K562 (cell line): ENCODE data around the gene MPND. TPM values are rescaled to one million over a fixed set of nuclear protein-coding genes. Genes with fewer than 3 reads are reported as not detected.

ENCODE experiments used
- ATAC-seq: fragments of 200-7000 bp; cut with Tn5 transposase; 3 replicates; pipeline ENCODE4 v1.9.1; 2020; ENCODE audit warnings: moderate library complexity
- BruUV-seq: library from RNA; stranded (reverse); fragments of 400-500 nt; replicated peaks from 2 replicates; lab custom pipeline; 2021; lab: Mats Ljungman, UMichigan
- CTCF ChIA-PET: fragments of 300-600 bp; formaldehyde crosslinking; extraction: SDS; loops from one replicate; lab custom pipeline; 2021; ENCODE audit warnings: low intra/inter-chr PET ratio; lab: Yijun Ruan, JAX
- POLR2A ChIA-PET: fragments of 300-600, 350-650 bp; sonication (Branson Sonifier 250); formaldehyde crosslinking; extraction: SDS; loops from one replicate; lab custom pipeline; 2021; ENCODE audit warnings: antibody characterized with exemption, inconsistent platforms; lab: Yijun Ruan, JAX
- DNase-seq, 4 experiments: peaks; one replicate each; pipeline versions ENCODE4 v3.0.0 to v3.0.0-alpha.2; 2011 to 2018; ENCODE audit warnings: low spot score in 3 of 4, mixed read lengths in 3 of 4; ENCODE audit errors: extremely low read depth in 1 of 4
- FAIRE-seq: peaks from 2 replicates; lab custom pipeline; 2011; peaks lifted over from hg19 to GRCh38; lab: Jason Lieb, UNC
- H2AFZ ChIP-seq: 2 replicates; pipeline ENCODE4 v1.6.0; 2011; ENCODE audit warnings: low read depth, low read length, control low read depth, inconsistent platforms
- H3K27ac ChIP-seq: fragments of 200-600 bp; 3 replicates; pipeline ENCODE4 v1.8.0; 2011; ENCODE audit warnings: low read depth, mild to moderate bottlenecking, control low read depth, inconsistent platforms, low read length, moderate library complexity, mixed read lengths; ENCODE audit errors: extremely low read depth
- H3K27me3 ChIP-seq, 2 experiments: fragments of 300-600 bp in 1 of 2; 2 replicates in 1 of 2; 3 replicates in 1 of 2; pipeline versions ENCODE4 v1.6.0 to v1.8.0; 2011; ENCODE audit warnings: inconsistent platforms in 2 of 2, low read length in 2 of 2, mild to moderate bottlenecking in 1 of 2, mixed read lengths in 1 of 2, moderate library complexity in 1 of 2; ENCODE audit not compliant: control insufficient read depth in 2 of 2, insufficient read depth in 2 of 2
- H3K36me3 ChIP-seq: fragments of 300-600 bp; 3 replicates; pipeline ENCODE4 v1.8.0; 2011; ENCODE audit warnings: mild to moderate bottlenecking, low read length, inconsistent platforms; ENCODE audit not compliant: control insufficient read depth, insufficient read depth
- H3K4me1 ChIP-seq, 2 experiments: fragments of 200-600 bp in 1 of 2; replicated peaks in 1 of 2; 2 replicates in 1 of 2; 3 replicates in 1 of 2; pipeline versions ENCODE4 v1.5.1 to v1.8.0; 2011; ENCODE audit warnings: inconsistent platforms in 2 of 2, low read length in 2 of 2, mild to moderate bottlenecking in 1 of 2, mixed read lengths in 1 of 2, moderate library complexity in 1 of 2; ENCODE audit not compliant: control insufficient read depth in 2 of 2, insufficient read depth in 2 of 2
- H3K4me2 ChIP-seq: 2 replicates; pipeline ENCODE4 v1.6.1; 2011; ENCODE audit warnings: low read length, control low read depth, inconsistent platforms, mixed read lengths; ENCODE audit not compliant: insufficient read depth
- H3K4me3 ChIP-seq: fragments of 200-600 bp; sonication (generic), shearing (Covaris generic); 2 replicates; pipeline ENCODE4 v1.5.1; 2016; ENCODE audit warnings: control low read depth, inconsistent platforms
- H3K79me2 ChIP-seq: fragments of 200-600 bp; 3 replicates; pipeline ENCODE4 v1.8.0; 2011; ENCODE audit warnings: low read length, inconsistent platforms; ENCODE audit not compliant: control insufficient read depth, insufficient read depth
- H3K9ac ChIP-seq, 2 experiments: 2 replicates each; pipeline versions ENCODE4 v1.6.0 to v1.6.1; 2011; ENCODE audit warnings: low read depth in 2 of 2, low read length in 2 of 2, control low read depth in 1 of 2, inconsistent platforms in 1 of 2, mild to moderate bottlenecking in 1 of 2, mixed read lengths in 1 of 2; ENCODE audit not compliant: insufficient read depth in 1 of 2
- H3K9me1 ChIP-seq: one replicate; pipeline ENCODE4 v1.6.0; 2011; ENCODE audit warnings: inconsistent platforms, mild to moderate bottlenecking, low read length, moderate library complexity; ENCODE audit not compliant: control insufficient read depth, insufficient read depth
- H3K9me3 ChIP-seq: replicated peaks from 2 replicates; pipeline ENCODE4 v1.5.1; 2011; ENCODE audit warnings: low read depth, low read length, inconsistent platforms; ENCODE audit not compliant: control insufficient read depth, insufficient read depth
- H4K20me1 ChIP-seq: replicated peaks from 2 replicates; pipeline ENCODE4 v1.6.1; 2011; ENCODE audit warnings: low read length, inconsistent platforms, mixed read lengths; ENCODE audit not compliant: control insufficient read depth, insufficient read depth
- NRF1 ChIP-seq, 2 experiments: fragments of 450-650 bp; IDR thresholded peaks in 1 of 2; conservative IDR thresholded peaks in 1 of 2; 2 replicates each; pipeline ENCODE4 v1.6.1; 2014; ENCODE audit warnings: mild to moderate bottlenecking in 2 of 2
- RBM22 ChIP-seq: fragments of 200-400 bp; formaldehyde crosslinking; IDR thresholded peaks from 2 replicates; pipeline ENCODE4 v1.6.1; 2018; ENCODE audit warnings: low read length, low read depth; ENCODE audit not compliant: poor library complexity, severe bottlenecking
- TAL1 ChIP-seq: fragments of 450-650 bp; IDR thresholded peaks from 2 replicates; pipeline ENCODE4 v1.6.1; 2016; ENCODE audit warnings: mild to moderate bottlenecking
- WGBS: fragments of 100-300 bp; shearing (Covaris generic); methylation state at CpG from one replicate; pipeline ENCODE4 v1.1.6; 2016; ENCODE audit warnings: low coverage, mixed read lengths; ENCODE audit not compliant: insufficient coverage; ENCODE audit errors: missing lambda C conversion rate; 5-methylcytosine and 5-hydroxymethylcytosine counted together
- in situ Hi-C: fragments of 300-500 bp; cut with MboI; formaldehyde crosslinking; loops from 4 replicates; pipeline ENCODE4 v1.15.0; 2018; ENCODE audit warnings: inconsistent platforms, mixed read lengths
- intact Hi-C: fragments of 100-400 bp; cut with micrococcal nuclease; formaldehyde crosslinking; loops from 2 replicates; pipeline ENCODE4 v1.14.2; 2022
- polyA plus RNA-seq, 8 experiments: library from polyadenylated mRNA; depleted of rRNA in 4 of 8; stranded (reverse) in 5 of 8; unstranded in 3 of 8; fragments of >200 nt; fragmentation: Nextera tagmentation in 2 of 8; fragmentation: Illumina TruSeq in 1 of 8; extraction: Ambion mirVana in 2 of 8; extraction: Trizol in 1 of 8; gene quantifications; 2 replicates each; pipeline versions ENCODE4 v1.2.1 to v1.2.3, GENCODE V29; 2011 to 2014; ENCODE audit warnings: inconsistent platforms in 1 of 8, missing spikeins in 1 of 8
- total RNA-seq, 7 experiments: library from RNA; depleted of rRNA in 6 of 7; stranded (reverse); fragments of >200 nt in 6 of 7; fragmentation: Illumina TruSeq in 2 of 7; extraction: Trizol in 2 of 7; gene quantifications; 2 replicates each; pipeline versions ENCODE4 v1.2.1 to v1.2.3, GENCODE V29; 2011 to 2021; ENCODE audit warnings: low replicate concordance in 1 of 7

The MPND gene
- total and polyA plus RNA-seq, 9 of the 15 experiments (the other 6 are each of a cell fraction or from before 2014, with no cell fraction given): 0.25 to 14.0 (median 3.9) TPM

- ATAC-seq (no peak), DNase-seq (no peak), FAIRE-seq (no peak)
- Histone ChIP-seq H4K20me1 (peaks cover 8% of the 10 kb centered on the region), H3K9me1 (no peaks in the 10 kb centered on the region), H3K36me3 (peaks cover 50% of the 10 kb centered on the region; the same call in 2 of the 3 replicates), H3K79me2 (peaks cover 93% of the 10 kb centered on the region), H3K27me3 (no peaks in the 10 kb centered on the region), H3K4me2 (no peak overlapping the region), H3K27ac (peak overlapping the region; percentile 99; the same call in 2 of the 3 replicates), H3K4me1 (peaks cover 82 to 99% of the 10 kb centered on the region in 2 experiments), H2AFZ (no peak overlapping the region), H3K4me3 (no peak overlapping the region), H3K9me3 (no peaks in the 10 kb centered on the region), H3K9ac (peak overlapping the region; percentile 93 to 94; a peak in 3 of 4 replicates)
- BruUV-seq: no TSS peak
- ChIA-PET CTCF (no interaction called here), POLR2A (interaction anchor here (0.5 to 1.2 kb wide), 3 partner anchors 12 to 508 kb away, joined by 3 to 6 read pairs (median 4); no protein-coding TSS in a partner anchor)
- intact Hi-C loops (no loop called here), in situ Hi-C loops (no loop called here)
- peak; percentile 6 for TF ChIP-seq RBM22
- TF ChIP-seq TAL1: no peak
- TF ChIP-seq NRF1 (conservative IDR thresholded peaks at IDR 0.05 in 1 of 2, IDR thresholded peaks at IDR 0.05 in 1 of 2): peak; percentile 36 to 37; a peak in 2 of 4 replicates
- WGBS: 100% methylated on average over 1 of the region's 8 CpGs
These were observed 29.6 kb downstream of the MPND start for GRCh38 chr19:4373013-4373367.
